H9 (cell line): ENCODE measurements around the gene AMZ2. TPM values are rescaled to one million over a fixed set of nuclear protein-coding genes. Genes with fewer than 3 reads are reported as not detected.

Experiments used
- DNase-seq: peaks from one replicate; pipeline ENCODE4 v3.0.0-alpha.2; 2017
- H2AFZ ChIP-seq: one replicate; pipeline ENCODE4 v1.6.1; 2013; ENCODE audit warnings: mild to moderate bottlenecking, low read length, control low read depth, moderate library complexity
- H2AK5ac ChIP-seq: 2 replicates; pipeline ENCODE4 v1.6.1; 2013; ENCODE audit warnings: low read length, control low read depth, mixed read lengths; ENCODE audit not compliant: insufficient read length
- H2BK120ac ChIP-seq: one replicate; pipeline ENCODE4 v1.6.1; 2013; ENCODE audit warnings: low read depth, mild to moderate bottlenecking, low read length, control low read depth, inconsistent platforms; ENCODE audit not compliant: poor library complexity, severe bottlenecking
- H2BK12ac ChIP-seq: 2 replicates; pipeline ENCODE4 v1.6.1; 2013; ENCODE audit warnings: low read length, control low read depth, mixed read lengths, low read depth; ENCODE audit not compliant: insufficient read length
- H2BK15ac ChIP-seq: 2 replicates; pipeline ENCODE4 v1.6.1; 2013; ENCODE audit warnings: low read depth, low read length, control low read depth
- H2BK20ac ChIP-seq: one replicate; pipeline ENCODE4 v1.6.1; 2013; ENCODE audit warnings: low read depth, mild to moderate bottlenecking, low read length, control low read depth, inconsistent platforms; ENCODE audit not compliant: poor library complexity, severe bottlenecking
- H2BK5ac ChIP-seq: 2 replicates; pipeline ENCODE4 v1.6.1; 2013; ENCODE audit warnings: low read length, control low read depth, mixed read lengths; ENCODE audit not compliant: insufficient read length
- H3K14ac ChIP-seq: 2 replicates; pipeline ENCODE4 v1.6.1; 2013; ENCODE audit warnings: low read length, control low read depth; ENCODE audit not compliant: insufficient read depth
- H3K18ac ChIP-seq: 2 replicates; pipeline ENCODE4 v1.6.1; 2013; ENCODE audit warnings: low read depth, mild to moderate bottlenecking, mixed read lengths, low read length, control low read depth; ENCODE audit not compliant: insufficient read length
- H3K23ac ChIP-seq: 2 replicates; pipeline ENCODE4 v1.6.1; 2013; ENCODE audit warnings: low read length, control low read depth, mixed read lengths, low read depth; ENCODE audit not compliant: insufficient read length
- H3K23me2 ChIP-seq: 2 replicates; pipeline ENCODE4 v1.6.1; 2013; ENCODE audit warnings: low read depth, mild to moderate bottlenecking, mixed read lengths, low read length, control low read depth; ENCODE audit not compliant: insufficient read length, poor library complexity, severe bottlenecking
- H3K27ac ChIP-seq: 2 replicates; pipeline ENCODE4 v1.5.1; 2013; ENCODE audit warnings: low read length, control low read depth, mixed read lengths, low read depth; ENCODE audit not compliant: insufficient read length
- H3K27me3 ChIP-seq: 2 replicates; pipeline ENCODE4 v1.6.1; 2013; ENCODE audit warnings: low read length, control low read depth, inconsistent platforms; ENCODE audit not compliant: insufficient read depth
- H3K4ac ChIP-seq: 2 replicates; pipeline ENCODE4 v1.6.1; 2013; ENCODE audit warnings: low read depth, mild to moderate bottlenecking, control low read depth, inconsistent platforms, low read length, moderate library complexity
- H3K4me1 ChIP-seq: 2 replicates; pipeline ENCODE4 v1.6.1; 2013; ENCODE audit warnings: low read length, control low read depth, inconsistent platforms; ENCODE audit not compliant: insufficient read depth
- H3K4me2 ChIP-seq: 2 replicates; pipeline ENCODE4 v1.6.1; 2013; ENCODE audit warnings: low read length, control low read depth, mixed read lengths; ENCODE audit not compliant: insufficient read length, insufficient read depth
- H3K56ac ChIP-seq: 2 replicates; pipeline ENCODE4 v1.6.1; 2013; ENCODE audit warnings: low read depth, mild to moderate bottlenecking, mixed read lengths, low read length, control low read depth; ENCODE audit not compliant: insufficient read length
- H3K79me1 ChIP-seq: 2 replicates; pipeline ENCODE4 v1.6.1; 2013; ENCODE audit warnings: low read depth, mild to moderate bottlenecking, moderate library complexity, low read length, control low read depth, inconsistent platforms; ENCODE audit not compliant: insufficient read depth, poor library complexity, severe bottlenecking
- H3K79me2 ChIP-seq: 2 replicates; pipeline ENCODE4 v1.6.1; 2013; ENCODE audit warnings: low read length, control low read depth, inconsistent platforms; ENCODE audit not compliant: insufficient read depth
- H3K9ac ChIP-seq: 2 replicates; pipeline ENCODE4 v1.6.1; 2013; ENCODE audit warnings: low read length, control low read depth, mixed read lengths; ENCODE audit not compliant: insufficient read length; ENCODE audit errors: extremely low read depth
- H3K9me3 ChIP-seq: one replicate; pipeline ENCODE4 v1.6.1; 2013; ENCODE audit warnings: low read depth, low read length, inconsistent platforms; ENCODE audit not compliant: control insufficient read depth
- H3T11ph ChIP-seq: one replicate; pipeline ENCODE4 v1.6.1; 2013; ENCODE audit warnings: mild to moderate bottlenecking, low read length, control low read depth, inconsistent platforms
- H4K20me1 ChIP-seq: one replicate; pipeline ENCODE4 v1.6.1; 2013; ENCODE audit not compliant: control insufficient read depth, insufficient read length, insufficient read depth
- H4K5ac ChIP-seq: 2 replicates; pipeline ENCODE4 v1.6.1; 2013; ENCODE audit warnings: low read depth, mild to moderate bottlenecking, mixed read lengths, low read length, control low read depth; ENCODE audit not compliant: insufficient read length
- H4K8ac ChIP-seq: replicated peaks from 2 replicates; pipeline ENCODE4 v1.6.1; 2013; ENCODE audit warnings: low read length, control low read depth, mixed read lengths, low read depth; ENCODE audit not compliant: insufficient read length
- H4K91ac ChIP-seq: 2 replicates; pipeline ENCODE4 v1.6.1; 2013; ENCODE audit warnings: low read depth, mild to moderate bottlenecking, moderate library complexity, mixed read lengths, low read length, control low read depth; ENCODE audit not compliant: insufficient read length
- H3K27ac Mint-ChIP-seq, 3 experiments: 2 replicates in 2 of 3; 3 replicates in 1 of 3; pipeline ENCODE4 v1.8.0; 2020 to 2021; ENCODE audit warnings: mixed read lengths in 3 of 3, mild to moderate bottlenecking in 1 of 3, moderate library complexity in 1 of 3
- H3K27me3 Mint-ChIP-seq: 2 replicates; pipeline ENCODE4 v1.8.0; 2021; ENCODE audit warnings: low read depth, mild to moderate bottlenecking, moderate library complexity, mixed read lengths
- H3K36me3 Mint-ChIP-seq, 3 experiments: 2 replicates in 2 of 3; 3 replicates in 1 of 3; pipeline ENCODE4 v1.8.0; 2020 to 2021; ENCODE audit warnings: low read depth in 3 of 3, mixed read lengths in 3 of 3; ENCODE audit not compliant: insufficient read depth in 1 of 3
- H3K4me1 Mint-ChIP-seq, 2 experiments: 2 replicates each; pipeline ENCODE4 v1.8.0; 2020; ENCODE audit warnings: mixed read lengths in 2 of 2
- H3K4me3 Mint-ChIP-seq, 2 experiments: 2 replicates in 1 of 2; 3 replicates in 1 of 2; pipeline ENCODE4 v1.8.0; 2020 to 2021; ENCODE audit warnings: mild to moderate bottlenecking in 2 of 2, mixed read lengths in 2 of 2, moderate library complexity in 1 of 2
- H3K9me3 Mint-ChIP-seq, 2 experiments: 2 replicates in 1 of 2; 3 replicates in 1 of 2; pipeline ENCODE4 v1.8.0; 2020; ENCODE audit warnings: mild to moderate bottlenecking in 2 of 2, mixed read lengths in 2 of 2, moderate library complexity in 1 of 2
- CTCF ChIP-seq: fragments of 200-600 bp; sonication (generic); conservative IDR thresholded peaks from 3 replicates; pipeline ENCODE4 v1.8.0; 2021; ENCODE audit warnings: antibody characterized with exemption, mild to moderate bottlenecking
- WGBS: extraction: QIAGEN DNeasy Blood & Tissue Kit; methylation state at CpG from one replicate; pipeline ENCODE4 v1.1.7; 2013; ENCODE audit warnings: missing lambda C conversion rate, low lambda C conversion rate, mixed read lengths; ENCODE audit not compliant: insufficient read length; ENCODE audit errors: extremely low coverage; 5-methylcytosine and 5-hydroxymethylcytosine counted together
- total RNA-seq: library from RNA; stranded (reverse); gene quantifications from 2 replicates; pipeline ENCODE4 v1.2.1, GENCODE V29; 2021

Gene AMZ2
- total RNA-seq, 1 experiment from 2014 or later, result 82.6 TPM

GRCh38 chr17:68290955-68291835 is 43.4 kb downstream of the AMZ2 start, which contains the start of the genes ARSG and SLC16A6:
Gene ARSG (plus strand): TSS chr17:68291495. CDS start chr17:68307494, 15,999 bp downstream.
Gene SLC16A6 (minus strand): TSS chr17:68291127. CDS start chr17:68278320, 12,807 bp downstream.
- H3K27ac Mint-ChIP-seq, result peak within 1 kb of the TSS in 1 of 3 experiments; percentile 33; a peak in 1 of 7 replicates

More at GRCh38 chr17:68290955-68291835, 43.4 kb downstream of the AMZ2 start, which contains the start of the genes ARSG and SLC16A6:
- Histone ChIP-seq H3K9ac (peak within 1 kb of the TSS; percentile 58), H3K23me2 (peaks cover 19% of the 10 kb centered on the region), H2BK20ac (no peak within 1 kb of the TSS), H3K9me3 (no peaks in the 10 kb centered on the region), H4K5ac (no peak within 1 kb of the TSS), H4K8ac (no peak within 1 kb of the TSS), H3K18ac (peak within 1 kb of the TSS; percentile 66), H3K27ac (no peak within 1 kb of the TSS), H2AFZ (no peak within 1 kb of the TSS), H4K20me1 (no peaks in the 10 kb centered on the region), H3K4me2 (peak within 1 kb of the TSS; percentile 77), H3K79me1 (no peaks in the 10 kb centered on the region), H3K23ac (no peak within 1 kb of the TSS), H3K4ac (no peak within 1 kb of the TSS), H2BK12ac (no peak within 1 kb of the TSS), H2AK5ac (no peak within 1 kb of the TSS), H3K79me2 (no peaks in the 10 kb centered on the region), H3K4me1 (peaks cover 2% of the 10 kb centered on the region), H3T11ph (no peak within 1 kb of the TSS), H2BK15ac (no peak within 1 kb of the TSS), H3K14ac (peak within 1 kb of the TSS; percentile 87), H3K27me3 (peaks cover 21% of the 10 kb centered on the region; the same call in 1 of the 2 replicates), H2BK120ac (no peak within 1 kb of the TSS), H3K56ac (no peak within 1 kb of the TSS), H2BK5ac (no peak within 1 kb of the TSS), H4K91ac (no peak within 1 kb of the TSS)
- H3K9me3 Mint-ChIP-seq, result no peaks in the 10 kb centered on the region; a peak in 1 of 5 replicates
- H3K36me3 Mint-ChIP-seq, result peaks cover 0 to 1% (median 0%) of the 10 kb centered on the region in 3 experiments; a peak in 1 of 7 replicates
- H3K4me1 Mint-ChIP-seq, result peaks cover 54 to 57% of the 10 kb centered on the region in 2 experiments
- no CpG with 5 or more reads among the region's 96 CpGs for whole genome bisulfite sequencing
- no peak for TF ChIP-seq CTCF
- H3K4me3 Mint-ChIP-seq, result peak within 1 kb of the TSS; percentile 66 to 90
- peak; percentile 81 for DNase-seq
- peaks cover 66% of the 10 kb centered on the region for H3K27me3 Mint-ChIP-seq
